NCI-H2107 (cell line): Measurements from ENCODE around the gene FSHR.

Experiments
- DNase-seq: peaks from one replicate; lab custom pipeline; 2025; lab: John Stamatoyannopoulos, UW

Gene FSHR

GRCh38 chr2:49111456-49111855 is 42.9 kb downstream of the FSHR start:
- no peak for DNase-seq

DNA sequence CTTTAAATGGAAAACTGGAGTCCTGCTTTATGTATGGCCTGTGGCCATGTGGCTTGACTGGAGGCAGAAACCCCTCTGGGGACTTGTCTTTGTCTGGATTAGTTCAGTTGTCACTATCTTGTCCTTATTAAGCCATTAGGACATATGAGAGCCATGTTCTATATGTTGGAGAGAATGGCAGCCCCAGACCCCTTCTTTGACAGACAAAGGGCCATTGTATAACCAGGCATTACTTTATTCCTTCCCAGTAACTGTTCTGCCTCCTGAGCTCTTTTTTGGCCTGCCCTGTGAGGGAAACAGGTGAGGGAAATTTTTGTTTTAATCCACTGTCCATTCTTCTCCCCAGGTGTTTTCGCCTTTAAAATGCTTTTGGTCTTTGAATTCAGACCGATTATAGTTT is 43.3 kb downstream of the FSHR start:
- no peak for DNase-seq

- DNase-seq, result no peak
Measured at GRCh38 chr2:49110571-49110970, 43.7 kb downstream of the FSHR start.

DNA sequence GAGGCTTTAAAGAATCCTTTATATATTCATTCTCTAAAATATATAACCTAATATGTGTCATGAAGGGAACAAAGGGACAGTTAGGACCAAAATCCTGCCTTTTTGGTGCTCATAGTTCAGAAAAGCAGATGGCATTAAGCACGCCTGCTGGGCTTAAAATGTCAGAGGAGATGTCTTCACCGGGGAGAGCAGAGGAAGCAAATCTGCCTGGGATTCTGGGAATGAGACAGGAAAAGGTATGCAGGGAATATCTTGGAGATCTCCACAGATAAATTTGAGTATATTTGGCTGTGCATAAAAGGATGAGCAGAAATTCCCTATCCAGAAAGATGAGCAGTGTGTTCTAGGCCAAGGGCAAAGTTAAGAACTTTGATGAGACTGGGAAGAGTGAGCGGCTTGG is 45.5 kb downstream of the FSHR start:
- DNase-seq, result no peak

DNA sequence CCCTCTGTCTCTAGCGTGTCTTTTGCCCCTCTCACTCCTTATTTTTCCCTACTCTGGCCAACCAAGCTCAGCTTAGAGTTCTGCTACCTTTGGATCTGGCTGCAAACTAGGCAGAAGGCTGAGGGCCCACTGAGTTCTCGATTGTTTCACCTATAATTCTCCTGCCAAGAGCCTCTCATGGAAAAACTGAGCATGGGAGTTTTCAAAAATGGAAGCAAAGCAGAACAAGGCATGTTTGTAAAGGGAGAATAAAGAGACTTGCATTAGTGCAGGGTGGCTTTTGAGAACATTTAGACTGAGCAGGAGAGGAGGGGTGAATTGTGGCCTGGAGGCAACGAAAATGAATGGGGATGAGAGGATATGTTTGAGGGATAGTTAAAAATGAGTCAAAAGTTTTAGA is 45.9 kb downstream of the FSHR start:
- DNase-seq, result no peak

GRCh38 chr2:49105506-49105905 is 48.8 kb downstream of the FSHR start:
- DNase-seq, result no peak

- no peak for DNase-seq
Measured at GRCh38 chr2:49102146-49102545, 52.2 kb downstream of the FSHR start.

- DNase-seq, result no peak
Measured at GRCh38 chr2:49080681-49081080, 73.6 kb downstream of the FSHR start.

GRCh38 chr2:49070716-49071115 is 83.6 kb downstream of the FSHR start:
- DNase-seq, result no peak

DNA sequence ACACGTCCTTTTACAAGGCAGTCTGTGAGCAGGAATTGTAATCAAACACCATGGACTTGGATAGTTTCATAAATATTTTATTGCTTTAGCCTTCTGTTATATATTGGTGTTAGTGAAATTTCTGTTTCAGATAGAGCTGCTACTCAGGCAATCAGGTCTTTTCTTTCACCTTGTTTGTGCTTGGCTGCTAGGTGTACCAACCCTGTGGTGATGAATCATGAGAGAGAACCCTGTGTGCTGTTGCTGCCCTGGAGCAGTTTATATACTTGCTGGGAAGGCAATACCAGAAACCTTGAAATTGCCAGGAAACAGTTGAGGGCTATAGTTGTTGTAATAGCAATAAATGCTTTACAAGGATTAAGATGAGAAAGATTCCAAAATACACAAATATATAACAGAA is 84.5 kb downstream of the FSHR start:
- no peak for DNase-seq

GRCh38 chr2:49068613-49069012 is 85.7 kb downstream of the FSHR start:
- no peak for DNase-seq

DNA sequence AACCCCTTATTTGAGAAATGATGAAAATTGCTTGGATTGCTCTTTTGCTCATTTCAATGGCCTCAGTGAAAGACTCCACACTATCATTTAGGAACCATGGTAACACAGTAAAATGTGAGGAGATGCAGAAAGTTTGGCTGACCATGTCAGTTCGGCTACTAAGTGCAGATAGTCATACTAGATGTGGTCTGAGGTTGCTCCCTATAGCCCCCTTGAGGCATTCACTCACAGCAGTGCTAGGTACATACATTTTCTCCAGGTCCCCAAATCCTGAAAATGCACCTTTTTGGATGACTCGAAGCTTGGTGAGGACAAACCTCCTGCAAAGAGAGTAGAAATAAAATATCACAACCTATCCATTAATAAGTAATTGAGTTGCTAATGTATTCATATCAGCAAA is 86.3 kb downstream of the FSHR start:
- DNase-seq, result no peak

DNA sequence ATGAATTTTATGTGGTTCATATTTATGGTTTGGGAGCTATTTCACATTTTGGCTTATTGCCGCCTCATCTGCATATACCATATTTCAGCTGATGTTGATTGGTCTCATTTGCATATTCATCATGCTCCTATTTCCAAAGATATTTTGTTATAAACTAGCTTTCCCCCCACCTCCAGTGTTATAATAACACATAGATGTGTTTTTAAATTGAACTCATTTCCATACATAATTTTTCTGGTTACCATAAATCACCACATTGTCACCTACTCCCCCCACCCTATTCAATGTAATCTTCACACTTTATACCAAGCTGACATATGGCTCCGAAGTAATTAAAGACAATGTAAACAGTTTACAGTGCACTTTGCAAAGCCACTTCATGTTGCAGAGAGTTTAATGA is 101.2 kb downstream of the FSHR start:
- DNase-seq, result no peak

DNA sequence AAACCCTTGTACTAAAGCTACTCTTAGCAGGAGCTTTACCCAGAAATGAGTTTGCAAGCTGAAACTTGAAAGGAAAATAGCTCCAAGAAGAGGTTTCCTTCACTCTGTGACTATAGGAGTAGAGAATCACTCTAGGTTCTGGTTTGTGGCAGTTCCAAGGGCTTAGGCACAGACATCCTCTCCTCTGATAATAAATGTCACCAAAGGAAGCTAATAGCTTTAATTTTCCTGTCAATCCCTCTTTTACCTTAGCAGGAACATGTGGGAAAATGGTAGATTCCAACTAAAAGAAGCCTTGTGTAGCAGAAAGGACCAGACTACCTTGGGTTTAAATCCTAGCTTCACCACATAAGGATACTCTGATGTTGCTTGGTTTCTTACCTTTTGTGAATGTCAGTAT is 104.0 kb downstream of the FSHR start:
- no peak for DNase-seq

DNA sequence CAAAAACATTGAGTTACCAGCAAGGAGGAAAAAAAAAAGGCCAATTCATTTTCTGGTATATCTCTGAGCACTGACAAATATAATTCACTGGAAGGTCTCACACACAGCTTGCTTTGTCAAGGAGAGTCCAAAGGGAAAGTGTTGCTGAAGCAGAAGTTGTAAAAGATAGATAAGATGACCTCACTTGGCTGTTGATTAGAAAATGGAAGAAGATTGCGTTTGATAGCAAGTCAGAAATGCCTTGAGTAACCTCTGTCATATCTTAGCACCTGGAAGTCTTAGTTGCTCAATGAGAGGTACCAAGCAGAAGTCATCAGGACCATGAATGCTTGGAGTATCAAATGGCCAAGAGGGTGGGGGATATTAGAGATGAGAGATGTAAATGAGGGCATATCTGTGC is 105.2 kb downstream of the FSHR start:
- DNase-seq, result no peak

GRCh38 chr2:49045083-49045482 is 109.2 kb downstream of the FSHR start:
- no peak for DNase-seq

DNA sequence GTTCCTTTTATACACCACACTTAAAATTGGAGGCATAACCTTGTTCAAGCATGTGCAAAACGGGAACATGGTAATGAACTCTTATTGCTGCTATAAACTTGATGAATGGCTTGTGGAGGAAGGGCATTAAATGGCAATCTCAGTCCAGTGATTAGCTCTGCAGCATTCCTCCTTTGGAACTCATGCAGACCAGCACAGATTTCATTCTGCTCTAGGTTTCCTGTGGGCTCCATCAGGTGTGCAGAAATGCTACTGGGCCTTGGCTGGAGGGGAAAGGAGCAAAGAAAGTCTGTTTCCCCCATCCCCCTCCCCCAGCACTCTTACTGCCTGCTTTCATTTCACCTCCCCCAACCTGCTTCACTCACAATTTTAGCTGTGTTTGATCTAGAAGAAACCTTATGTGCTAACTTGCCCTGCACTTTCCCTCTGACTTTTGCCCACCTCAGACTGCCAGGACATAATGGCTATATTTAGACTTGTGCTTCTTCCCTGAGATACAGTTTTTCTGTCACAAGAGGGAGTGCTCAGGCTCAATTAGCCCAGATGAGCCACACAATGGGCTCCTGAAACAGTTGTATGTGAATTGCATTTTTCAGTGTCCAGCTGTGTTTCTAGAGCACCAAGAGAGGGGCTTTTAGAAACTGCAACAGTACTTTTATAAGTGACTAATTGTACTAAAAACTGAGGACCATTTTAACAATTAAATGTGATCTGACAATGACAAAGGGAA is 109.8 kb downstream of the FSHR start:
- DNase-seq, result no peak

DNA sequence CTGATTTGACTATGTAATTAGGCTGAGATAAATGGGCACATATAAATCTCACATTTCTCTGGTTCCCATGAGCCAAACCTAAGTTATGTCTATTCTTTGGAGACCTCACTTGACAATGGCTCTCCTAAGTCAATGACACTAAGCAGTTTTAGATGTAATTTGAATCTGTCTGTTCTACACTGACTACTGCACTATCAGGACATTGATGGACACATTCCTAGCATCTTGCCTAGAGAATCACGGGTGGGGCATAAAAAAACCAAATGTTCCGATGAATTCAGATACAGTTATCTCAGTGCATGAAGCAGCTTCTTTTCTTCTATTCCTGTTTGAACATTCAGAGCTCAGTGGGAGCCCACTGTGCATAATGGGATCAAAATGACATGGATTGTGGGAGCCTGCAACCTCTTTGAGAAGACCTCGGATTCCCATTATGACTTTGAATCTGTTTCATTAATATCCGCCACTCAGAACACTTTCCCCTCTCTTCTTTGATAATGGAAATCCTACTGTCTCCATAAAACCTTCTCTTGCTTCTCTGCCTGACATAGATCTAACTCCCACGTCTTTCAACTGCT is 110.8 kb downstream of the FSHR start:
- DNase-seq, result no peak

DNA sequence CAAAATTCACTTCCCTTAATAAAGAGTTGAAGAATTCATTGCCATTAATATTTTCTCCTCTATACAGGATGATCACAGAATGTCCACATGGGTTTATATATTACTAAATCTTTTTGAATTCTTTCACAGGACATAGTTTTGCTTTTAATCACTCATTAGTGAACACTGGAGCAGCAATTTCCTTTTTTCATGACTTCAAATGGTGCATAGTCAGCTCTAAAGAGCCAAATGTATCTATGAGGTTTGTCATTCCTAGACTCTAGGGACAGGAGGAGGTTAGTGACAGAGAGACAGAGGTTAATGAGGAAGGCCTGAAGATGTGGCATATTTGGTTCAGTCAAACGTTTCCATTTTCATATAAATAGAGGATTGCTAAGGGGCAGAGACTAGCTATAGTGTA is 111.8 kb downstream of the FSHR start:
- no peak for DNase-seq

DNA sequence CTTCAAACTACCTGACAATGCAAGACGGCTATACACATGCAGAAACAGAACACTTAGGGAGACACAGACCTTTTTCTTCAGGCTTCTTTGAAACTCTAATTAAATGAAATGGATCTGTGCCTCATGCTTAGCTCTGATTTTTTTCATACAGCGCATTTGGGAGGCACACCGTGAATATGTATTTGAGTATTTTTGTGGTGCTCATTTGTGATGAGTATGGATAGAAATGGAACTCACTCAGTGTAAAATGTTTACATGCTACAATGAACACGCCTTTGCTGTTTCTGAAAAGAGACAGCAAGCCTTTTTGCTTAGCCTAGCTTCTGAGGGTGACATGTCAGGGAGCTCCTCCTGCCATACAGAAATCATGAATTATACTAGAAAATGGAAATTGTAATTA is 113.3 kb downstream of the FSHR start:
- no peak for DNase-seq

GRCh38 chr2:49037197-49037596 is 117.1 kb downstream of the FSHR start:
- no peak for DNase-seq

DNA sequence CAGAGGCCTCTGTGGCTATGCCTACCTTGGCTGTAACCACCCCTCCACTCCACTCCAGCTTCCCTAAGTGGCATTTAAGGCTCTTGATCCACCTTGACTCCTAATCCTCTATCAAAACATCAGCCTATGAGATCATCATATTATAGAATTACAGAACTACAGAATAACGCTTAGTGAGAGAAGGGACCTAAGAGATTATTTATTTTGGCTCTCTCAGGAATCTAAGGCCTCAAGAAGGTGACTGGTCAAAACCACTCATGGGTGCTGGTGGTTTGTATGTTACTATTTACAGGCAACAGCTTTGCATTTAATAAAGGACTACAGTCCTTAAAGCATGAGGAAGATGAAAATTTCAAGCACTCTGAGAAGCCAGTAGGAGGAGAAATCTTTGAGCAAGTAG is 118.8 kb downstream of the FSHR start:
- DNase-seq, result no peak

DNA sequence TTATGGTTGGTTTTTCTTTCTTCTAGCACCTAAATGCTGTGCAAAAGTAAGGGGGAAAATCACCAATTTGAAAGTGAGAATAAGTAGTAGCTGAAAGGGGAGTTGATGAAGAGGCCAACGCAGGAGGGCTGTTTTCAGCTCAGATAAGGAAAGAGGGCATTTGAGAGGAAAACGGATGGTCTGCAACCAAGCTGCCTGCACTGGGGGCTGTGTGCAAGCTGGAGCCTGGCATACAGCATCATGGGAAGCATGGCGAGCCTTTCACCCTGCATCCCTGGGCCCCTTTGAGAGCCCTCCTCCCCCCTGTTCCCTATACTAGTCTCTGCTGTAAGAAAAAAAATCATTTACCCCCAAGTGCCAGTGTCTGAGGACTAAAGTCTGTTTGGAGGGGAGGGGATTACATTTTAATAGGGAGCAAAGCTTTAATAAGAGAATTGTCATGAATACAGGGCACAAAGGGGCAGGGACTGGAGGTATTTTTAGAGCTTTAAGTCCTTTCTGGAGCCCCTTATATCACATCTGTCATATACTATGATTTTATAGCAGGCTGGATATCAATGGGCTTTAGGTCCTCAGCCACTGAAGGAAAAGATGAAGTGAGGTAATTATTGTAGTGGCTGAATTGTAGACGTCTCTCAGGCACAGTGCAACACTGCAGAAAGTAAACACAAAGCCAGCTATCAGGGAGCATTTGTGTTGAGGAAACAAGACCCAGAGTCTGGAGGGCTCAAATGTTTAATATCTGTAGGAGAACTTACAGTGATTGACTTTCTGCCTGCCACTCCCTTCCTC is 120.7 kb downstream of the FSHR start:
- no peak for DNase-seq
